GM23338 (cell line): Measurements from ENCODE around the gene SRGAP3. TPM values are rescaled to one million over a fixed set of nuclear protein-coding genes. Genes with fewer than 3 reads are reported as not detected.

Experiments
- ATAC-seq: fragments of 200-7000 bp; cut with Tn5 transposase; 3 replicates; pipeline ENCODE4 v1.9.1; 2020
- DNase-seq: peaks from one replicate; pipeline ENCODE4 v3.0.0-alpha.2; 2015; ENCODE audit warnings: low spot score
- H2AFZ ChIP-seq: fragments of 200-600 bp; sonication (generic); 2 replicates; pipeline ENCODE4 v1.8.0; 2016; ENCODE audit warnings: antibody characterized with exemption, mild to moderate bottlenecking, moderate library complexity
- H3F3A ChIP-seq: fragments of 200-600 bp; sonication (generic); replicated peaks from 2 replicates; pipeline ENCODE4 v1.8.0; 2017; ENCODE audit warnings: antibody characterized with exemption, mixed run types, low read depth
- H3K27ac ChIP-seq: fragments of 200-600 bp; sonication (generic); 2 replicates; pipeline ENCODE4 v1.6.1; 2016; ENCODE audit warnings: low read depth
- H3K27me3 ChIP-seq: fragments of 200-600 bp; sonication (generic); 2 replicates; pipeline ENCODE4 v1.8.0; 2016; ENCODE audit warnings: mild to moderate bottlenecking, mixed run types, moderate library complexity; ENCODE audit not compliant: insufficient read depth
- H3K36me3 ChIP-seq: fragments of 200-600 bp; sonication (generic); 2 replicates; pipeline ENCODE4 v1.8.0; 2016; ENCODE audit warnings: mild to moderate bottlenecking; ENCODE audit not compliant: insufficient read depth
- H3K4me1 ChIP-seq: fragments of 200-600 bp; sonication (generic); 2 replicates; pipeline ENCODE4 v1.8.0; 2016; ENCODE audit warnings: mild to moderate bottlenecking, moderate library complexity; ENCODE audit not compliant: insufficient read depth
- H3K4me2 ChIP-seq: fragments of 200-600 bp; sonication (generic); 2 replicates; pipeline ENCODE4 v1.7.1; 2017; ENCODE audit warnings: mixed run types
- H3K4me3 ChIP-seq: fragments of 200-600 bp; sonication (generic); 2 replicates; pipeline ENCODE4 v1.6.1; 2016; ENCODE audit warnings: mixed run types
- H3K79me2 ChIP-seq: fragments of 200-600 bp; sonication (generic); replicated peaks from 2 replicates; pipeline ENCODE4 v1.8.0; 2017; ENCODE audit warnings: mild to moderate bottlenecking; ENCODE audit not compliant: insufficient read depth
- H3K9me2 ChIP-seq: fragments of 200-600 bp; sonication (generic); 2 replicates; pipeline ENCODE4 v1.8.0; 2017; ENCODE audit not compliant: insufficient read depth
- H4K20me1 ChIP-seq: fragments of 200-600 bp; sonication (generic); replicated peaks from 2 replicates; pipeline ENCODE4 v1.8.0; 2017; ENCODE audit warnings: mild to moderate bottlenecking; ENCODE audit not compliant: insufficient read depth
- H3K27ac Mint-ChIP-seq: 2 replicates; pipeline ENCODE4 v1.8.0; 2020; ENCODE audit warnings: inconsistent platforms, mild to moderate bottlenecking, moderate library complexity, mixed read lengths
- H3K27me3 Mint-ChIP-seq: 3 replicates; pipeline ENCODE4 v1.8.0; 2022; ENCODE audit warnings: low read depth, mild to moderate bottlenecking, moderate library complexity, mixed read lengths, inconsistent platforms; ENCODE audit not compliant: insufficient read depth, poor library complexity
- H3K36me3 Mint-ChIP-seq: 3 replicates; pipeline ENCODE4 v1.8.0; 2021; ENCODE audit warnings: low read depth, mild to moderate bottlenecking, inconsistent platforms, moderate library complexity, mixed read lengths
- H3K4me1 Mint-ChIP-seq: 3 replicates; pipeline ENCODE4 v1.8.0; 2020; ENCODE audit warnings: mild to moderate bottlenecking, inconsistent platforms, mixed read lengths
- H3K4me3 Mint-ChIP-seq: 3 replicates; pipeline ENCODE4 v1.8.0; 2021; ENCODE audit warnings: moderate library complexity, mild to moderate bottlenecking, inconsistent platforms, mixed read lengths
- H3K9me3 Mint-ChIP-seq: 3 replicates; pipeline ENCODE4 v1.8.0; 2020; ENCODE audit warnings: moderate library complexity, mild to moderate bottlenecking, inconsistent platforms, mixed read lengths
- CREB1 ChIP-seq: fragments of 250-450 bp; sonication (Bioruptor Pico); IDR thresholded peaks from 2 replicates; pipeline ENCODE4 v1.5.0; 2020; ENCODE audit warnings: low read depth, mild to moderate bottlenecking, moderate library complexity
- EZH2 ChIP-seq: fragments of 200-600 bp; sonication (generic); IDR thresholded peaks from one replicate; pipeline ENCODE4 v1.8.0; 2017; ENCODE audit warnings: antibody characterized with exemption, mild to moderate bottlenecking, low read depth; ENCODE audit not compliant: unreplicated experiment
- EZH2phosphoT487 ChIP-seq: fragments of 200-600 bp; sonication (generic); IDR thresholded peaks from one replicate; pipeline ENCODE4 v1.8.1; 2018; ENCODE audit warnings: antibody characterized with exemption; ENCODE audit not compliant: unreplicated experiment
- JUNB ChIP-seq: IDR thresholded peaks from one replicate; pipeline ENCODE4 v1.6.1; 2016; ENCODE audit warnings: antibody characterized with exemption; ENCODE audit not compliant: unreplicated experiment
- NANOG ChIP-seq: IDR thresholded peaks from 2 replicates; pipeline ENCODE4 v1.6.1; 2016; ENCODE audit warnings: antibody characterized with exemption, borderline replicate concordance
- POLR2AphosphoS5 ChIP-seq: IDR thresholded peaks from 2 replicates; pipeline ENCODE4 v1.6.1; 2016; ENCODE audit warnings: antibody characterized with exemption, low read depth
- STAT1 ChIP-seq: IDR thresholded peaks from one replicate; pipeline ENCODE4 v1.6.1; 2016; ENCODE audit warnings: antibody characterized with exemption; ENCODE audit not compliant: unreplicated experiment
- ZNF114 ChIP-seq: fragments of 250-450 bp; sonication (Bioruptor Pico); IDR thresholded peaks from 2 replicates; pipeline ENCODE4 v1.5.0; 2020; ENCODE audit warnings: mild to moderate bottlenecking, moderate library complexity
- ZNF331 ChIP-seq: fragments of 250-450 bp; sonication (Bioruptor Pico); IDR thresholded peaks from 2 replicates; pipeline ENCODE4 v1.5.0; 2020; ENCODE audit warnings: low read depth, mild to moderate bottlenecking, moderate library complexity
- polyA plus RNA-seq: library from polyadenylated mRNA; unstranded; fragments of >200 nt; fragmentation: Nextera tagmentation; extraction: Ambion mirVana; gene quantifications from 2 replicates; pipeline ENCODE4 v1.2.1, GENCODE V29; 2016
- total RNA-seq: library from RNA; depleted of rRNA; stranded (reverse); fragments of >200 nt; shearing (Covaris generic); gene quantifications from 2 replicates; pipeline ENCODE4 v1.2.3, GENCODE V29; 2014
- TF ChIP-seq, protein P1 (sequence below): IDR thresholded peaks from 2 replicates; pipeline ENCODE4 v1.6.1; 2016; ENCODE audit warnings: antibody characterized with exemption
- TF ChIP-seq, protein P2 (sequence below), 2 experiments: fragments of 200-600 bp in 1 of 2; sonication (generic) in 1 of 2; conservative IDR thresholded peaks; 2 replicates each; pipeline versions ENCODE4 v1.5.1 to v1.6.1; 2016 to 2017; ENCODE audit warnings: antibody characterized with exemption in 2 of 2, low read depth in 2 of 2, mild to moderate bottlenecking in 2 of 2, moderate library complexity in 1 of 2
- TF ChIP-seq, protein P3 (sequence below): fragments of 250-450 bp; sonication (Bioruptor Pico); IDR thresholded peaks from 2 replicates; pipeline ENCODE4 v1.5.0; 2020; ENCODE audit warnings: mild to moderate bottlenecking, moderate library complexity

The SRGAP3 gene
- total and polyA plus RNA-seq, 2 experiments from 2014 or later: 6.4 to 9.4 TPM

DNA sequence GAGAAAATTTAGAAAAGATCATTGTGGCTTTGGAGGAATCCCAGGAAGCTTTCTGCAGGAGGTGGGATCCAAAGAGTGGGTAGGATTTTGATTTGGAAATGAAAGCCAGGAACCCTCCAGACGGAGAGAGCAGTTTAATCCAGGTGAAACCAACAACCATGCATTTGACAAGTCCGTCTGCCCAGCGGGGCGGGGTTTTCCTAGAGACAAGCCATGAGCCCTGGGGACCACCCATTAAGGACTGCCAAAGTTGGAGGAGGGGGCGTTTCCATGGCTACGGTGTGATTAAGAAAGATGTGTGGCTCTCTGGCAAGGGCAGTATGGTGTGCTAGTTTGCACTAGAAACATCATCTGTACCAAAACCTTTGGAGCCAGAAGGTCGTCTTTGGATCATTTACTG is 53.4 kb downstream of the SRGAP3 start (continued):
- TF ChIP-seq ZNF114 (CRISPR knock-in tag): no peak
- no peak for TF ChIP-seq NANOG
- TF ChIP-seq CREB1: no peak
- TF ChIP-seq JUNB: no peak
- TF ChIP-seq, protein P1, sequence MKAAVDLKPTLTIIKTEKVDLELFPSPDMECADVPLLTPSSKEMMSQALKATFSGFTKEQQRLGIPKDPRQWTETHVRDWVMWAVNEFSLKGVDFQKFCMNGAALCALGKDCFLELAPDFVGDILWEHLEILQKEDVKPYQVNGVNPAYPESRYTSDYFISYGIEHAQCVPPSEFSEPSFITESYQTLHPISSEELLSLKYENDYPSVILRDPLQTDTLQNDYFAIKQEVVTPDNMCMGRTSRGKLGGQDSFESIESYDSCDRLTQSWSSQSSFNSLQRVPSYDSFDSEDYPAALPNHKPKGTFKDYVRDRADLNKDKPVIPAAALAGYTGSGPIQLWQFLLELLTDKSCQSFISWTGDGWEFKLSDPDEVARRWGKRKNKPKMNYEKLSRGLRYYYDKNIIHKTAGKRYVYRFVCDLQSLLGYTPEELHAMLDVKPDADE: no peak
- no peak for TF ChIP-seq POLR2AphosphoS5
- TF ChIP-seq, protein P2, sequence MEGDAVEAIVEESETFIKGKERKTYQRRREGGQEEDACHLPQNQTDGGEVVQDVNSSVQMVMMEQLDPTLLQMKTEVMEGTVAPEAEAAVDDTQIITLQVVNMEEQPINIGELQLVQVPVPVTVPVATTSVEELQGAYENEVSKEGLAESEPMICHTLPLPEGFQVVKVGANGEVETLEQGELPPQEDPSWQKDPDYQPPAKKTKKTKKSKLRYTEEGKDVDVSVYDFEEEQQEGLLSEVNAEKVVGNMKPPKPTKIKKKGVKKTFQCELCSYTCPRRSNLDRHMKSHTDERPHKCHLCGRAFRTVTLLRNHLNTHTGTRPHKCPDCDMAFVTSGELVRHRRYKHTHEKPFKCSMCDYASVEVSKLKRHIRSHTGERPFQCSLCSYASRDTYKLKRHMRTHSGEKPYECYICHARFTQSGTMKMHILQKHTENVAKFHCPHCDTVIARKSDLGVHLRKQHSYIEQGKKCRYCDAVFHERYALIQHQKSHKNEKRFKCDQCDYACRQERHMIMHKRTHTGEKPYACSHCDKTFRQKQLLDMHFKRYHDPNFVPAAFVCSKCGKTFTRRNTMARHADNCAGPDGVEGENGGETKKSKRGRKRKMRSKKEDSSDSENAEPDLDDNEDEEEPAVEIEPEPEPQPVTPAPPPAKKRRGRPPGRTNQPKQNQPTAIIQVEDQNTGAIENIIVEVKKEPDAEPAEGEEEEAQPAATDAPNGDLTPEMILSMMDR (conservative IDR thresholded peaks at IDR 0.05; ENCODE audit: low read depth in 2 of 2): no peak

DNA sequence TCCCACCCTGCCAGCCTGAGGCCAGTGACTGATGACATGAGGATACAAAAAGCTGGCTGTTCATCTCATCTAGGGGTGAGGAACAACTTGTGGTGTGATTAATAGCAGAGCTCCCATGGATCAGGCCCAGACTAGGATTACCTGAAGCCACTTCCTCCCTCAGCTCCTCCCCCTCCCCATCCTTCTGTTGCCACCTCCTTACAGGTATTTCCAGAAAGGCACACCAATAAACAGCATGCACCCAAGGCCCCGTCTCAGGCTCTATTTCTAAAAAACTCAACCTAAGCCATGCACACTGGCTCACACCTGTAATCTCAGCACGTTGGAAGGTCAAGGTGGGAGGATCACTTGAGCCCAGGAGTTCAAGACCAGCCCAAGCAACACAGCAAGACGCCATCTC is 54.1 kb downstream of the SRGAP3 start:
- ATAC-seq: no peak
- Mint-ChIP-seq H3K4me3 (no peak overlapping the region), H3K9me3 (no peaks in the 10 kb centered on the region; the same call in 2 of the 3 replicates), H3K4me1 (peaks cover 38% of the 10 kb centered on the region), H3K27ac (no peak overlapping the region), H3K36me3 (no peaks in the 10 kb centered on the region; the same call in 2 of the 3 replicates), H3K27me3 (peaks cover 8% of the 10 kb centered on the region)
- no peaks in the 10 kb centered on the region for H3F3A ChIP-seq
- H3K4me2 ChIP-seq: peak overlapping the region; percentile 9; the same call in 1 of the 2 replicates
- H2AFZ ChIP-seq: no peak overlapping the region
- no peak for DNase-seq
- H3K4me1 ChIP-seq: peaks cover 38% of the 10 kb centered on the region
- H3K27me3 ChIP-seq: no peaks in the 10 kb centered on the region
- H3K9me2 ChIP-seq: 0 out of 2 replicates have a peak, but pooled peaks cover 4% of the 10 kb centered on the region
- H4K20me1 ChIP-seq: no peaks in the 10 kb centered on the region
- H3K36me3 ChIP-seq: no peaks in the 10 kb centered on the region
- no peaks in the 10 kb centered on the region for H3K79me2 ChIP-seq
- no peak overlapping the region for H3K4me3 ChIP-seq
- H3K27ac ChIP-seq: no peak overlapping the region
- TF ChIP-seq NANOG: no peak
- no peak for TF ChIP-seq STAT1
- no peak for TF ChIP-seq CREB1
- TF ChIP-seq EZH2: no peak
- TF ChIP-seq, protein P3, sequence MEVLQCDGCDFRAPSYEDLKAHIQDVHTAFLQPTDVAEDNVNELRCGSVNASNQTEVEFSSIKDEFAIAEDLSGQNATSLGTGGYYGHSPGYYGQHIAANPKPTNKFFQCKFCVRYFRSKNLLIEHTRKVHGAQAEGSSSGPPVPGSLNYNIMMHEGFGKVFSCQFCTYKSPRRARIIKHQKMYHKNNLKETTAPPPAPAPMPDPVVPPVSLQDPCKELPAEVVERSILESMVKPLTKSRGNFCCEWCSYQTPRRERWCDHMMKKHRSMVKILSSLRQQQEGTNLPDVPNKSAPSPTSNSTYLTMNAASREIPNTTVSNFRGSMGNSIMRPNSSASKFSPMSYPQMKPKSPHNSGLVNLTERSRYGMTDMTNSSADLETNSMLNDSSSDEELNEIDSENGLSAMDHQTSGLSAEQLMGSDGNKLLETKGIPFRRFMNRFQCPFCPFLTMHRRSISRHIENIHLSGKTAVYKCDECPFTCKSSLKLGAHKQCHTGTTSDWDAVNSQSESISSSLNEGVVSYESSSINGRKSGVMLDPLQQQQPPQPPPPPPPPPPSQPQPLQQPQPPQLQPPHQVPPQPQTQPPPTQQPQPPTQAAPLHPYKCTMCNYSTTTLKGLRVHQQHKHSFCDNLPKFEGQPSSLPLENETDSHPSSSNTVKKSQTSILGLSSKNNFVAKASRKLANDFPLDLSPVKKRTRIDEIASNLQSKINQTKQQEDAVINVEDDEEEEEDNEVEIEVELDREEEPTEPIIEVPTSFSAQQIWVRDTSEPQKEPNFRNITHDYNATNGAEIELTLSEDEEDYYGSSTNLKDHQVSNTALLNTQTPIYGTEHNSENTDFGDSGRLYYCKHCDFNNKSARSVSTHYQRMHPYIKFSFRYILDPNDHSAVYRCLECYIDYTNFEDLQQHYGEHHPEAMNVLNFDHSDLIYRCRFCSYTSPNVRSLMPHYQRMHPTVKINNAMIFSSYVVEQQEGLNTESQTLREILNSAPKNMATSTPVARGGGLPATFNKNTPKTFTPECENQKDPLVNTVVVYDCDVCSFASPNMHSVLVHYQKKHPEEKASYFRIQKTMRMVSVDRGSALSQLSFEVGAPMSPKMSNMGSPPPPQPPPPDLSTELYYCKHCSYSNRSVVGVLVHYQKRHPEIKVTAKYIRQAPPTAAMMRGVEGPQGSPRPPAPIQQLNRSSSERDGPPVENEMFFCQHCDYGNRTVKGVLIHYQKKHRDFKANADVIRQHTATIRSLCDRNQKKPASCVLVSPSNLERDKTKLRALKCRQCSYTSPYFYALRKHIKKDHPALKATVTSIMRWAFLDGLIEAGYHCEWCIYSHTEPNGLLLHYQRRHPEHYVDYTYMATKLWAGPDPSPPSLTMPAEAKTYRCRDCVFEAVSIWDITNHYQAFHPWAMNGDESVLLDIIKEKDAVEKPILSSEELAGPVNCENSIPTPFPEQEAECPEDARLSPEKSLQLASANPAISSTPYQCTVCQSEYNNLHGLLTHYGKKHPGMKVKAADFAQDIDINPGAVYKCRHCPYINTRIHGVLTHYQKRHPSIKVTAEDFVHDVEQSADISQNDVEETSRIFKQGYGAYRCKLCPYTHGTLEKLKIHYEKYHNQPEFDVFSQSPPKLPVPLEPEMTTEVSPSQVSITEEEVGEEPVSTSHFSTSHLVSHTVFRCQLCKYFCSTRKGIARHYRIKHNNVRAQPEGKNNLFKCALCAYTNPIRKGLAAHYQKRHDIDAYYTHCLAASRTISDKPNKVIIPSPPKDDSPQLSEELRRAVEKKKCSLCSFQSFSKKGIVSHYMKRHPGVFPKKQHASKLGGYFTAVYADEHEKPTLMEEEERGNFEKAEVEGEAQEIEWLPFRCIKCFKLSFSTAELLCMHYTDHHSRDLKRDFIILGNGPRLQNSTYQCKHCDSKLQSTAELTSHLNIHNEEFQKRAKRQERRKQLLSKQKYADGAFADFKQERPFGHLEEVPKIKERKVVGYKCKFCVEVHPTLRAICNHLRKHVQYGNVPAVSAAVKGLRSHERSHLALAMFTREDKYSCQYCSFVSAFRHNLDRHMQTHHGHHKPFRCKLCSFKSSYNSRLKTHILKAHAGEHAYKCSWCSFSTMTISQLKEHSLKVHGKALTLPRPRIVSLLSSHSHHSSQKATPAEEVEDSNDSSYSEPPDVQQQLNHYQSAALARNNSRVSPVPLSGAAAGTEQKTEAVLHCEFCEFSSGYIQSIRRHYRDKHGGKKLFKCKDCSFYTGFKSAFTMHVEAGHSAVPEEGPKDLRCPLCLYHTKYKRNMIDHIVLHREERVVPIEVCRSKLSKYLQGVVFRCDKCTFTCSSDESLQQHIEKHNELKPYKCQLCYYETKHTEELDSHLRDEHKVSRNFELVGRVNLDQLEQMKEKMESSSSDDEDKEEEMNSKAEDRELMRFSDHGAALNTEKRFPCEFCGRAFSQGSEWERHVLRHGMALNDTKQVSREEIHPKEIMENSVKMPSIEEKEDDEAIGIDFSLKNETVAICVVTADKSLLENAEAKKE: no peak
- no peak for TF ChIP-seq ZNF331
- TF ChIP-seq EZH2phosphoT487: no peak
- no peak for TF ChIP-seq ZNF114 (CRISPR knock-in tag)
- TF ChIP-seq POLR2AphosphoS5: no peak
- TF ChIP-seq JUNB: no peak
- TF ChIP-seq, protein P2 (conservative IDR thresholded peaks at IDR 0.05; ENCODE audit: low read depth in 2 of 2): no peak
- TF ChIP-seq, protein P1: no peak
